ENCODE measurements around the gene ANKRD17. TPM values are rescaled to one million over a fixed set of nuclear protein-coding genes. Genes with fewer than 3 reads are reported as not detected.

Gene ANKRD17
- total RNA-seq, 1 experiment from 2014 or later, result 51.2 TPM

- Histone ChIP-seq H3K9ac (ENCODE audit: low read length) (no peak overlapping the region), H3K9me3 (ENCODE audit: low read length) (no peaks in the 10 kb centered on the region), H3K9me2 (replicated peaks; ENCODE audit: low read length) (no peaks in the 10 kb centered on the region), H4K20me1 (ENCODE audit: low read length) (no peaks in the 10 kb centered on the region), H3K36me3 (ENCODE audit: low read depth, low read length) (peaks cover 4% of the 10 kb centered on the region; the same call in 1 of the 2 replicates), H3K4me2 (ENCODE audit: low read length) (no peak overlapping the region), H3K27me3 (ENCODE audit: low read length) (no peaks in the 10 kb centered on the region), H3K79me2 (ENCODE audit: low read length) (no peaks in the 10 kb centered on the region), H3F3A (ENCODE audit: low read length, unreplicated experiment) (no peaks in the 10 kb centered on the region), H2AFZ (ENCODE audit: low read length) (no peak overlapping the region), H3K4me1 (ENCODE audit: insufficient read depth, low read length) (no peaks in the 10 kb centered on the region), H3K27ac (ENCODE audit: low read length) (no peak overlapping the region), H3K4me3 (ENCODE audit: low read length) (no peak overlapping the region)
- BruUV-seq (replicated peaks), result no TSS peak
- ATAC-seq (no peak), DNase-seq (no peak)
- TF ChIP-seq EZH2 (IDR thresholded peaks at IDR 0.05; ENCODE audit: low read length, unreplicated experiment) (no peak), EZH2phosphoT487 (IDR thresholded peaks at IDR 0.05; ENCODE audit: borderline replicate concordance, low read length) (no peak), CTCF (conservative IDR thresholded peaks at IDR 0.05; ENCODE audit: low read depth, low read length) (no peak)
- ChIA-PET POLR2A (ENCODE audit: unreplicated experiment) (no interaction called here), CTCF (no interaction called here)
- intact Hi-C loops (cut with micrococcal nuclease), result no loop called here
These were observed 205.5 kb downstream of the ANKRD17 start for GRCh38 chr4:73053076-73053475.

- Histone ChIP-seq H2AFZ (ENCODE audit: low read length) (no peak overlapping the region), H4K20me1 (ENCODE audit: low read length) (no peaks in the 10 kb centered on the region), H3K9me3 (ENCODE audit: low read length) (no peaks in the 10 kb centered on the region), H3K4me2 (ENCODE audit: low read length) (no peak overlapping the region), H3K27ac (ENCODE audit: low read length) (no peak overlapping the region), H3K36me3 (ENCODE audit: low read depth, low read length) (no peaks in the 10 kb centered on the region; the same call in 1 of the 2 replicates), H3K9ac (ENCODE audit: low read length) (no peak overlapping the region), H3K9me2 (replicated peaks; ENCODE audit: low read length) (no peaks in the 10 kb centered on the region), H3K79me2 (ENCODE audit: low read length) (no peaks in the 10 kb centered on the region), H3K4me1 (ENCODE audit: insufficient read depth, low read length) (no peaks in the 10 kb centered on the region), H3K4me3 (ENCODE audit: low read length) (no peak overlapping the region), H3K27me3 (ENCODE audit: low read length) (no peaks in the 10 kb centered on the region), H3F3A (ENCODE audit: low read length, unreplicated experiment) (no peaks in the 10 kb centered on the region)
- no peak for ATAC-seq
- ChIA-PET POLR2A (ENCODE audit: unreplicated experiment) (interaction anchor here (0.6 kb wide), 1 partner anchor 51 kb away, joined by 8 read pairs; no protein-coding TSS in a partner anchor), CTCF (interaction anchor here (0.5 kb wide), 1 partner anchor 725 kb away, joined by 3 read pairs; no protein-coding TSS in a partner anchor)
- intact Hi-C loops (cut with micrococcal nuclease), result no loop called here
- no peak for TF ChIP-seq EZH2phosphoT487 (IDR thresholded peaks at IDR 0.05; ENCODE audit: borderline replicate concordance, low read length)
- TF ChIP-seq EZH2 (IDR thresholded peaks at IDR 0.05; ENCODE audit: low read length, unreplicated experiment), result no peak
- TF ChIP-seq CTCF (conservative IDR thresholded peaks at IDR 0.05; ENCODE audit: low read depth, low read length), result no peak
- no peak for DNase-seq
- no TSS peak for BruUV-seq (replicated peaks)
These were observed 207.0 kb downstream of the ANKRD17 start for GRCh38 chr4:73051625-73052024.

- POLR2A ChIA-PET (ENCODE audit: unreplicated experiment), result no interaction called here
- H3F3A ChIP-seq (ENCODE audit: low read length, unreplicated experiment), result no peaks in the 10 kb centered on the region
- H3K9ac ChIP-seq (ENCODE audit: low read length), result no peak overlapping the region
- intact Hi-C loops (cut with micrococcal nuclease), result no loop called here
- no peaks in the 10 kb centered on the region for H3K9me3 ChIP-seq (ENCODE audit: low read length)
- ATAC-seq, result no peak
- H3K27me3 ChIP-seq (ENCODE audit: low read length), result no peaks in the 10 kb centered on the region
- no peaks in the 10 kb centered on the region for H3K36me3 ChIP-seq (ENCODE audit: low read depth, low read length)
- DNase-seq, result no peak
- H3K9me2 ChIP-seq (replicated peaks; ENCODE audit: low read length), result no peaks in the 10 kb centered on the region
- H3K4me1 ChIP-seq (ENCODE audit: insufficient read depth, low read length), result no peaks in the 10 kb centered on the region
- no peaks in the 10 kb centered on the region for H3K79me2 ChIP-seq (ENCODE audit: low read length)
- BruUV-seq (replicated peaks), result no TSS peak
- TF ChIP-seq CTCF (conservative IDR thresholded peaks at IDR 0.05; ENCODE audit: low read depth, low read length) (no peak), EZH2phosphoT487 (IDR thresholded peaks at IDR 0.05; ENCODE audit: borderline replicate concordance, low read length) (no peak), EZH2 (IDR thresholded peaks at IDR 0.05; ENCODE audit: low read length, unreplicated experiment) (no peak)
- no peak overlapping the region for H2AFZ ChIP-seq (ENCODE audit: low read length)
- no peaks in the 10 kb centered on the region for H4K20me1 ChIP-seq (ENCODE audit: low read length)
- H3K4me3 ChIP-seq (ENCODE audit: low read length), result no peak overlapping the region
- no peak overlapping the region for H3K4me2 ChIP-seq (ENCODE audit: low read length)
- CTCF ChIA-PET, result no interaction called here
- H3K27ac ChIP-seq (ENCODE audit: low read length), result no peak overlapping the region
These were observed 212.7 kb downstream of the ANKRD17 start for GRCh38 chr4:73045879-73046278.
